ENCODE measurements around the gene GALNT9.
"Not testable (repeated sequence)": the region's sequence is repeated elsewhere in the genome, so short reads cannot be mapped to it uniquely, and the experiment has no call there.

The GALNT9 gene

GRCh38 chr12:132360906-132361777 lies 31.8 kb upstream of the GALNT9 start:
- no peak for TF ChIP-seq CTCF (IDR thresholded peaks at IDR 0.05; ENCODE audit: low read depth, low read length)
- no peak for TF ChIP-seq EZH2phosphoT487 (IDR thresholded peaks at IDR 0.05; ENCODE audit: low read depth)
- no peak overlapping the region for H3K4me2 ChIP-seq (ENCODE audit: low read length)
- no peaks in the 10 kb centered on the region for H3K9me3 ChIP-seq (ENCODE audit: insufficient read depth, low read length)
- H3K36me3 ChIP-seq (replicated peaks; ENCODE audit: low read depth, low read length): no peaks in the 10 kb centered on the region
- H3K9ac ChIP-seq (ENCODE audit: low read length): no peak overlapping the region
- no peaks in the 10 kb centered on the region for H3K27me3 ChIP-seq (ENCODE audit: low read depth, low read length)
- H3K4me3 ChIP-seq (ENCODE audit: low read length): no peak overlapping the region
- H3K79me2 ChIP-seq (ENCODE audit: low read length): no peaks in the 10 kb centered on the region
- H3K4me1 ChIP-seq (ENCODE audit: low read length): no peaks in the 10 kb centered on the region
- H3K27ac ChIP-seq (ENCODE audit: low read length): no peak overlapping the region
- no peak overlapping the region for H2AFZ ChIP-seq (ENCODE audit: low read depth, low read length)
- H4K20me1 ChIP-seq (ENCODE audit: insufficient read depth, low read length): no peaks in the 10 kb centered on the region

- TF ChIP-seq EZH2phosphoT487 (IDR thresholded peaks at IDR 0.05; ENCODE audit: low read depth) (no peak), CTCF (IDR thresholded peaks at IDR 0.05; ENCODE audit: low read depth, low read length) (no peak)
- no peaks in the 10 kb centered on the region for H3K9me3 ChIP-seq (ENCODE audit: insufficient read depth, low read length)
- H3K4me3 ChIP-seq (ENCODE audit: low read length): no peak overlapping the region
- no peak overlapping the region for H3K27ac ChIP-seq (ENCODE audit: low read length)
- H3K4me1 ChIP-seq (ENCODE audit: low read length): no peaks in the 10 kb centered on the region
- H4K20me1 ChIP-seq (ENCODE audit: insufficient read depth, low read length): no peaks in the 10 kb centered on the region
- no peaks in the 10 kb centered on the region for H3K27me3 ChIP-seq (ENCODE audit: low read depth, low read length)
- no peak overlapping the region for H2AFZ ChIP-seq (ENCODE audit: low read depth, low read length)
- no peaks in the 10 kb centered on the region for H3K79me2 ChIP-seq (ENCODE audit: low read length)
- H3K4me2 ChIP-seq (ENCODE audit: low read length): no peak overlapping the region
- H3K36me3 ChIP-seq (replicated peaks; ENCODE audit: low read depth, low read length): no peaks in the 10 kb centered on the region
- H3K9ac ChIP-seq (ENCODE audit: low read length): no peak overlapping the region
These were observed 31.0 kb upstream of the GALNT9 start for GRCh38 chr12:132360410-132360809.

- H3K4me1 ChIP-seq (ENCODE audit: low read length): no peaks in the 10 kb centered on the region
- no peak overlapping the region for H3K9ac ChIP-seq (ENCODE audit: low read length)
- H2AFZ ChIP-seq (ENCODE audit: low read depth, low read length): no peak overlapping the region
- no peak overlapping the region for H3K4me3 ChIP-seq (ENCODE audit: low read length)
- no peaks in the 10 kb centered on the region for H3K79me2 ChIP-seq (ENCODE audit: low read length)
- H3K27ac ChIP-seq (ENCODE audit: low read length): no peak overlapping the region
- TF ChIP-seq CTCF (IDR thresholded peaks at IDR 0.05; ENCODE audit: low read depth, low read length) (no peak), EZH2phosphoT487 (IDR thresholded peaks at IDR 0.05; ENCODE audit: low read depth) (no peak)
- H3K27me3 ChIP-seq (ENCODE audit: low read depth, low read length): no peaks in the 10 kb centered on the region
- H4K20me1 ChIP-seq (ENCODE audit: insufficient read depth, low read length): no peaks in the 10 kb centered on the region
- H3K4me2 ChIP-seq (ENCODE audit: low read length): no peak overlapping the region
- H3K36me3 ChIP-seq (replicated peaks; ENCODE audit: low read depth, low read length): no peaks in the 10 kb centered on the region
- no peaks in the 10 kb centered on the region for H3K9me3 ChIP-seq (ENCODE audit: insufficient read depth, low read length)
These were observed 30.6 kb upstream of the GALNT9 start for GRCh38 chr12:132359971-132360370.

GRCh38 chr12:132359551-132359950 lies 30.2 kb upstream of the GALNT9 start:
- no peak for TF ChIP-seq CTCF (IDR thresholded peaks at IDR 0.05; ENCODE audit: low read depth, low read length)
- TF ChIP-seq EZH2phosphoT487 (IDR thresholded peaks at IDR 0.05; ENCODE audit: low read depth): no peak
- no peaks in the 10 kb centered on the region for H3K27me3 ChIP-seq (ENCODE audit: low read depth, low read length)
- no peak overlapping the region for H3K4me2 ChIP-seq (ENCODE audit: low read length)
- H3K36me3 ChIP-seq (replicated peaks; ENCODE audit: low read depth, low read length): no peaks in the 10 kb centered on the region
- no peaks in the 10 kb centered on the region for H4K20me1 ChIP-seq (ENCODE audit: insufficient read depth, low read length)
- no peak overlapping the region for H3K27ac ChIP-seq (ENCODE audit: low read length)
- H3K4me1 ChIP-seq (ENCODE audit: low read length): no peaks in the 10 kb centered on the region
- no peak overlapping the region for H3K9ac ChIP-seq (ENCODE audit: low read length)
- no peak overlapping the region for H3K4me3 ChIP-seq (ENCODE audit: low read length)
- H2AFZ ChIP-seq (ENCODE audit: low read depth, low read length): no peak overlapping the region
- no peaks in the 10 kb centered on the region for H3K79me2 ChIP-seq (ENCODE audit: low read length)
- H3K9me3 ChIP-seq (ENCODE audit: insufficient read depth, low read length): no peaks in the 10 kb centered on the region

- not testable (repeated sequence) for H3K9ac ChIP-seq (ENCODE audit: low read length); H4K20me1 ChIP-seq (ENCODE audit: insufficient read depth, low read length); H2AFZ ChIP-seq (ENCODE audit: low read depth, low read length); H3K27ac ChIP-seq (ENCODE audit: low read length); H3K4me2 ChIP-seq (ENCODE audit: low read length); H3K36me3 ChIP-seq (replicated peaks; ENCODE audit: low read depth, low read length); H3K79me2 ChIP-seq (ENCODE audit: low read length); H3K27me3 ChIP-seq (ENCODE audit: low read depth, low read length); H3K9me3 ChIP-seq (ENCODE audit: insufficient read depth, low read length); H3K4me3 ChIP-seq (ENCODE audit: low read length); H3K4me1 ChIP-seq (ENCODE audit: low read length)
These were observed 29.1 kb upstream of the GALNT9 start for GRCh38 chr12:132358241-132359225.

Measured in OCI-LY3 (cell line).